ENCODE measurements around the gene PID1.

GRCh38 chr2:229098801-229099200 is 172.3 kb downstream of the PID1 start:
- TF ChIP-seq POLR2A (IDR thresholded peaks at IDR 0.05) (no peak), POLR2AphosphoS5 (IDR thresholded peaks at IDR 0.05) (no peak), CTCF (IDR thresholded peaks at IDR 0.05) (no peak)

Measured in sigmoid colon (tissue), 4 donors.